ENCODE measurements around the gene KDM4D.

- no peak for TF ChIP-seq POLR2AphosphoS5 (IDR thresholded peaks at IDR 0.05)
- no peak for TF ChIP-seq EP300 (IDR thresholded peaks at IDR 0.05)
- TF ChIP-seq, protein P1, sequence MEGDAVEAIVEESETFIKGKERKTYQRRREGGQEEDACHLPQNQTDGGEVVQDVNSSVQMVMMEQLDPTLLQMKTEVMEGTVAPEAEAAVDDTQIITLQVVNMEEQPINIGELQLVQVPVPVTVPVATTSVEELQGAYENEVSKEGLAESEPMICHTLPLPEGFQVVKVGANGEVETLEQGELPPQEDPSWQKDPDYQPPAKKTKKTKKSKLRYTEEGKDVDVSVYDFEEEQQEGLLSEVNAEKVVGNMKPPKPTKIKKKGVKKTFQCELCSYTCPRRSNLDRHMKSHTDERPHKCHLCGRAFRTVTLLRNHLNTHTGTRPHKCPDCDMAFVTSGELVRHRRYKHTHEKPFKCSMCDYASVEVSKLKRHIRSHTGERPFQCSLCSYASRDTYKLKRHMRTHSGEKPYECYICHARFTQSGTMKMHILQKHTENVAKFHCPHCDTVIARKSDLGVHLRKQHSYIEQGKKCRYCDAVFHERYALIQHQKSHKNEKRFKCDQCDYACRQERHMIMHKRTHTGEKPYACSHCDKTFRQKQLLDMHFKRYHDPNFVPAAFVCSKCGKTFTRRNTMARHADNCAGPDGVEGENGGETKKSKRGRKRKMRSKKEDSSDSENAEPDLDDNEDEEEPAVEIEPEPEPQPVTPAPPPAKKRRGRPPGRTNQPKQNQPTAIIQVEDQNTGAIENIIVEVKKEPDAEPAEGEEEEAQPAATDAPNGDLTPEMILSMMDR (IDR thresholded peaks at IDR 0.05): no peak
Observed at GRCh38 chr11:94934846-94935245, 38.7 kb upstream of the KDM4D start.
